Gastrocnemius medialis (tissue), 4 donors: ENCODE measurements around the gene DAW1. TPM values are rescaled to one million over a fixed set of nuclear protein-coding genes. Genes with fewer than 3 reads are reported as not detected.

Source experiments
- ATAC-seq, 2 donors: fragments of 150-250 bp; one replicate each; pipeline ENCODE4 v1.9.1; 2016
- DNase-seq, 2 donors: peaks; one replicate each; pipeline ENCODE4 v3.0.0-alpha.2; 2019
- H3K27ac ChIP-seq, 4 donors: fragments of 200-600 bp; sonication (generic); 1 replicate in 1 of 4; 2 replicates in 3 of 4; pipeline ENCODE4 v1.5.1; 2016 to 2018; ENCODE audit warnings: mild to moderate bottlenecking in 2 of 4, moderate library complexity in 1 of 4
- H3K27me3 ChIP-seq, 3 donors: fragments of 200-600 bp; sonication (generic) in 2 of 3; 1 replicate in 1 of 3; 2 replicates in 2 of 3; pipeline versions ENCODE4 v1.5.1 to v1.6.0; 2016 to 2019; ENCODE audit warnings: mild to moderate bottlenecking in 1 of 3, moderate library complexity in 1 of 3
- H3K36me3 ChIP-seq, 2 donors: fragments of 200-600 bp; sonication (generic) in 1 of 2; one replicate each; pipeline ENCODE4 v1.5.1; 2017 to 2018
- H3K4me1 ChIP-seq, 2 donors: fragments of 200-600 bp; sonication (generic) in 1 of 2; one replicate each; pipeline ENCODE4 v1.5.1; 2016 to 2017; ENCODE audit warnings: mild to moderate bottlenecking in 2 of 2
- H3K4me3 ChIP-seq, 4 donors: fragments of 200-600 bp; sonication (generic) in 3 of 4; 1 replicate in 1 of 4; 2 replicates in 3 of 4; pipeline ENCODE4 v1.5.1; 2016 to 2019; ENCODE audit warnings: mild to moderate bottlenecking in 2 of 4
- H3K9me3 ChIP-seq, 3 donors: fragments of 200-600 bp; sonication (generic) in 2 of 3; 1 replicate in 1 of 3; 2 replicates in 2 of 3; pipeline ENCODE4 v1.5.1; 2016 to 2019
- CTCF ChIP-seq, 5 experiments: fragments of 450-650 bp in 3 of 5; fragments of 200-600 bp in 2 of 5; sonication (generic) in 2 of 5; IDR thresholded peaks in 4 of 5; conservative IDR thresholded peaks in 1 of 5; 1 replicate in 4 of 5; 2 replicates in 1 of 5; pipeline ENCODE4 v1.5.1; 2016 to 2019; ENCODE audit warnings: antibody characterized with exemption in 5 of 5, mild to moderate bottlenecking in 3 of 5, moderate library complexity in 3 of 5
- POLR2A ChIP-seq, 2 donors: fragments of 450-650 bp; IDR thresholded peaks; one replicate each; pipeline ENCODE4 v1.6.1; 2017; ENCODE audit warnings: antibody characterized with exemption in 2 of 2, mild to moderate bottlenecking in 2 of 2, moderate library complexity in 2 of 2
- in situ Hi-C, 4 donors: fragments of 200-750 bp; cut with MboI; loops; one replicate each; pipeline versions ENCODE4 v1.15.0 to v1.8.0; 2017; ENCODE audit warnings: low sequenced_read_pairs in 4 of 4
- intact Hi-C: fragments of 100-400 bp; cut with DNase I; formaldehyde crosslinking; loops from one replicate; pipeline ENCODE4 v1.15.1; 2023; ENCODE audit warnings: low total_unique reads
- total RNA-seq, 4 donors: library from RNA; depleted of rRNA; stranded (reverse); fragments of >200 nt; gene quantifications; one replicate each; pipeline versions ENCODE4 v1.1.0 to v1.2.3, GENCODE V29; 2016

The DAW1 gene
- total RNA-seq, 4 donors from 2014 or later, result not detected

- no peaks in the 10 kb centered on the region for H3K9me3 ChIP-seq
- H3K4me1 ChIP-seq, result no peaks in the 10 kb centered on the region
- H3K4me3 ChIP-seq, result no peak overlapping the region
- no peaks in the 10 kb centered on the region for H3K36me3 ChIP-seq
- TF ChIP-seq POLR2A (IDR thresholded peaks at IDR 0.05), result no peak
- no peak overlapping the region for H3K27ac ChIP-seq
- DNase-seq, result no peak
- in situ Hi-C loops, result no loop called here
- intact Hi-C loops, result no loop called here
- no peaks in the 10 kb centered on the region for H3K27me3 ChIP-seq
- no peak for ATAC-seq
These were observed 71.5 kb downstream of the DAW1 start for GRCh38 chr2:227942965-227943364.

- intact Hi-C loops, result no loop called here
- Histone ChIP-seq H3K27me3 (no peaks in the 10 kb centered on the region), H3K27ac (no peak overlapping the region), H3K9me3 (no peaks in the 10 kb centered on the region), H3K4me3 (no peak overlapping the region), H3K36me3 (no peaks in the 10 kb centered on the region), H3K4me1 (no peaks in the 10 kb centered on the region)
- in situ Hi-C loops, result no loop called here
- TF ChIP-seq POLR2A (IDR thresholded peaks at IDR 0.05), result no peak
- no peak for TF ChIP-seq CTCF (IDR thresholded peaks at IDR 0.05 in 4 of 5, conservative IDR thresholded peaks at IDR 0.05 in 1 of 5)
- ATAC-seq (no peak), DNase-seq (no peak)
These were observed 88.9 kb downstream of the DAW1 start for GRCh38 chr2:227960317-227960716.

DNA sequence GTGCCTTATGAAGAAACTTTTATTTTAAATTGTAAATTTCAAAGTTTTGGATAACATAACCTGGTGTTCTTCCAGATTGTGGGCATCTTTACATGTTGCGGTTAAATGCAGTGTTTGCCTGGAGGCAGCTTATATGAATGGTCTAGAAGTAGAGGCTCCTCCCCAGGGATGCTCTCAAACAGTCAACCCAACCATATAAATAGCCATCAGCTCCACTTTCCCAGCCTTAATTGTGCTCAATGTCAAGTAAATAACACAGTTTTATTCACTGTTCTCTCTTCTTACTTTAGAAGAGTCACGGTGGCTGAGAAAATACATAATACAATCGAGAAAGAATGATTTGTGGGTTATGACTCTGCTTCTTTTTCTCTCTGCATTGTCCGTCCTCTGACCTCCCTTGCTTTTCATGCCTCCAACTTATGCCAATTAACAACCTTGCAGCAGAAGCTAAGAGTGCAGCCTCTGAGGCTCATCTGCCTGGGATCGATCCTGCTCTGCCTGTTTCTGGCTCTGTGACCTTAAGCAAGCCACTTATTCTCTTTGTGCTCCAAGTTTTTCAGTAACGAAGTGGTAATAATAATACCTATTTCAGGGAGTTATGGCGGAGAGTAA, 100.3 kb downstream of the DAW1 start:
- DNase-seq (no peak), ATAC-seq (no peak)
- Histone ChIP-seq H3K4me1 (no peaks in the 10 kb centered on the region), H3K4me3 (no peak overlapping the region), H3K27ac (no peak overlapping the region), H3K9me3 (no peaks in the 10 kb centered on the region), H3K36me3 (no peaks in the 10 kb centered on the region), H3K27me3 (no peaks in the 10 kb centered on the region)
- no peak for TF ChIP-seq POLR2A (IDR thresholded peaks at IDR 0.05)
- TF ChIP-seq CTCF (IDR thresholded peaks at IDR 0.05 in 4 of 5, conservative IDR thresholded peaks at IDR 0.05 in 1 of 5), result no peak
- in situ Hi-C loops (no loop called here), intact Hi-C loops (no loop called here)

DNA sequence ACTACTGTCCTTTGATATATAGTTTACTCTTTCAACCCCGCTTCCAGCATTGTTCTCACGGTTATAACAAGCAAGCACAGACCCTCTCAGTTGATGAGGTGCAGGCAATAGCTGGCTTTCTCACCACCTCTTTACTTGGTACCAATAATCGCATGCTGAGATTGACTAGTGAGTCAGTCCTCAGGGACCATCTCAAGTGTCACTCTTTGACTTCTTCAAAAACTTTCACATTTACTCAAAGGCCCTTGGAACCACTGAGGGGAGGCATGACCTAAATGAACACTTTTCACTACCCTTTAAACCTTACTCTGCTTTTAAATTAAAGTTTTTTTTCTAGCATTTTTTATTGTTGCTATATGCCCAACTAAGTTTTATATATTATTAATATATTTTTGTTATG, 101.8 kb downstream of the DAW1 start:
- no peak for ATAC-seq

More for the DNA sequence above, 101.8 kb downstream of the DAW1 start:
- no peak for DNase-seq
- TF ChIP-seq POLR2A (IDR thresholded peaks at IDR 0.05) (no peak), CTCF (IDR thresholded peaks at IDR 0.05 in 4 of 5, conservative IDR thresholded peaks at IDR 0.05 in 1 of 5) (no peak)
- intact Hi-C loops (no loop called here), in situ Hi-C loops (no loop called here)
- Histone ChIP-seq H3K4me3 (no peak overlapping the region), H3K36me3 (no peaks in the 10 kb centered on the region), H3K27ac (no peak overlapping the region), H3K27me3 (no peaks in the 10 kb centered on the region), H3K9me3 (no peaks in the 10 kb centered on the region), H3K4me1 (no peaks in the 10 kb centered on the region)

Other genes starting within 250 kb of the DAW1 start
- not detected for gene SCYGR5, start 204.8 kb upstream of the DAW1 start, total RNA-seq
- gene SLC19A3, start 153.6 kb upstream of the DAW1 start, total RNA-seq, result under 1 TPM in 3 of 4 donors, not detected in 1; 0.20 to 0.82 (median 0.80) TPM
- not detected for gene SCYGR6, start 146.9 kb upstream of the DAW1 start, total RNA-seq
- not detected for gene SCYGR7, start 143.3 kb upstream of the DAW1 start, total RNA-seq
- not detected for gene SCYGR8, start 125.7 kb upstream of the DAW1 start, total RNA-seq
- gene CCL20, start 57.8 kb upstream of the DAW1 start, total RNA-seq, result 1 to 10 TPM in 1 of 4 donors, under 1 TPM in 1, not detected in 2; 0.40 to 1.5 TPM